HK-2 (cell line): Measurements from ENCODE around the gene MYADML2.
A peak's percentile ranks its signal among the peaks of the same experiment; 100 is the strongest.
"Not testable (repeated sequence)": the region's sequence is repeated elsewhere in the genome, so short reads cannot be mapped to it uniquely, and the experiment has no call there.

Source experiments
- DNase-seq: peaks from one replicate; pipeline ENCODE4 v3.0.0-alpha.2; 2018; ENCODE audit not compliant: unreplicated experiment

The MYADML2 gene

GRCh38 chr17:81926451-81927151 lies 20.4 kb downstream of the MYADML2 start:
- peak; percentile 81 for DNase-seq

GRCh38 chr17:81925860-81926450 lies 21.1 kb downstream of the MYADML2 start:
- DNase-seq, result no peak

GRCh38 chr17:81924557-81925532 lies 22.2 kb downstream of the MYADML2 start:
- DNase-seq, result no peak

GRCh38 chr17:81923302-81924260 lies 23.5 kb downstream of the MYADML2 start:
- peak; percentile 89 for DNase-seq

GRCh38 chr17:81922566-81923301 lies 24.3 kb downstream of the MYADML2 start:
- DNase-seq, result no peak

GRCh38 chr17:81921996-81922565 lies 25.0 kb downstream of the MYADML2 start:
- no peak for DNase-seq

- no peak for DNase-seq
These were observed 25.5 kb downstream of the MYADML2 start for GRCh38 chr17:81921537-81921862.

GRCh38 chr17:81920612-81921536 lies 26.2 kb downstream of the MYADML2 start:
- DNase-seq, result no peak

GRCh38 chr17:81918832-81919545 lies 28.0 kb downstream of the MYADML2 start:
- no peak for DNase-seq

GRCh38 chr17:81918333-81918669 lies 28.7 kb downstream of the MYADML2 start:
- not testable (repeated sequence) for DNase-seq

GRCh38 chr17:81917565-81918332 lies 29.3 kb downstream of the MYADML2 start, which contains the start of gene SIRT7:
Gene SIRT7 (minus strand): TSS chr17:81918176. CDS start chr17:81918131, 45 bp downstream.
- DNase-seq, result peak; percentile 90

GRCh38 chr17:81916234-81917001 lies 30.6 kb downstream of the MYADML2 start:
- DNase-seq, result peak; percentile 78

GRCh38 chr17:81915331-81915730 lies 31.7 kb downstream of the MYADML2 start:
- no peak for DNase-seq

- DNase-seq, result no peak
These were observed 32.8 kb downstream of the MYADML2 start for GRCh38 chr17:81914103-81914850.

- no peak for DNase-seq
These were observed 33.5 kb downstream of the MYADML2 start for GRCh38 chr17:81913394-81914102.
